K562 (cell line): ENCODE data around the gene ACTR5. TPM values are rescaled to one million over a fixed set of nuclear protein-coding genes. Genes with fewer than 3 reads are reported as not detected.

Source experiments
- ADNP ChIP-seq: fragments of 200-800 bp; sonication (Bioruptor generic); IDR thresholded peaks from 2 replicates; pipeline ENCODE4 v1.6.1; 2016; ENCODE audit warnings: missing genetic modification characterization, missing compliant biosample characterization
- BCL6 ChIP-seq: fragments of 250-450 bp; sonication (Bioruptor Pico); IDR thresholded peaks from 2 replicates; pipeline ENCODE4 v1.4.0; 2020
- MAFG ChIP-seq: fragments of 450-650 bp; conservative IDR thresholded peaks from 2 replicates; pipeline ENCODE4 v1.6.1; 2016; ENCODE audit warnings: missing genetic modification characterization, missing compliant biosample characterization
- NFIC ChIP-seq: fragments of 450-650 bp; IDR thresholded peaks from 2 replicates; pipeline ENCODE4 v1.6.1; 2017; ENCODE audit warnings: mild to moderate bottlenecking, inconsistent platforms
- NFIX ChIP-seq: fragments of 250-450 bp; sonication (Bioruptor Pico); IDR thresholded peaks from 2 replicates; pipeline ENCODE4 v1.4.0; 2020; ENCODE audit warnings: low read depth, mild to moderate bottlenecking, moderate library complexity
- RBM25 ChIP-seq: fragments of 200-400 bp; formaldehyde crosslinking; IDR thresholded peaks from 2 replicates; pipeline ENCODE4 v1.6.1; 2018; ENCODE audit warnings: low read length, low read depth, moderate library complexity; ENCODE audit not compliant: severe bottlenecking
- VEZF1 ChIP-seq: fragments of 200-800 bp; sonication (Bioruptor generic); IDR thresholded peaks from 2 replicates; pipeline ENCODE4 v1.6.1; 2017; ENCODE audit warnings: missing genetic modification characterization, missing compliant biosample characterization
- ZNF780A ChIP-seq: fragments of 250-450 bp; sonication (Bioruptor Pico); IDR thresholded peaks from 2 replicates; pipeline ENCODE4 v1.5.0; 2021; ENCODE audit warnings: mild to moderate bottlenecking
- polyA plus RNA-seq, 8 experiments: library from polyadenylated mRNA; depleted of rRNA in 4 of 8; stranded (reverse) in 5 of 8; unstranded in 3 of 8; fragments of >200 nt; fragmentation: Nextera tagmentation in 2 of 8; fragmentation: Illumina TruSeq in 1 of 8; extraction: Ambion mirVana in 2 of 8; extraction: Trizol in 1 of 8; gene quantifications; 2 replicates each; pipeline versions ENCODE4 v1.2.1 to v1.2.3, GENCODE V29; 2011 to 2014; ENCODE audit warnings: inconsistent platforms in 1 of 8, missing spikeins in 1 of 8
- total RNA-seq, 7 experiments: library from RNA; depleted of rRNA in 6 of 7; stranded (reverse); fragments of >200 nt in 6 of 7; fragmentation: Illumina TruSeq in 2 of 7; extraction: Trizol in 2 of 7; gene quantifications; 2 replicates each; pipeline versions ENCODE4 v1.2.1 to v1.2.3, GENCODE V29; 2011 to 2021; ENCODE audit warnings: low replicate concordance in 1 of 7
- TF ChIP-seq, protein P1 (sequence below), 2 experiments: IDR thresholded peaks in 1 of 2; conservative IDR thresholded peaks in 1 of 2; 2 replicates each; pipeline ENCODE4 v1.6.1; 2016; ENCODE audit warnings: low read depth in 2 of 2, mild to moderate bottlenecking in 1 of 2, missing compliant biosample characterization in 1 of 2, missing genetic modification characterization in 1 of 2, moderate library complexity in 1 of 2

Gene ACTR5
- total and polyA plus RNA-seq, 9 of the 15 experiments (the other 6 are each of a cell fraction or from before 2014, with no cell fraction given), result 0.93 to 18.8 (median 12.9) TPM

- TF ChIP-seq VEZF1 (no peak), NFIC (peak; percentile 31), MAFG (tag) (no peak), ADNP (tag) (peak; percentile 67), NFIX (no peak), BCL6 (no peak), RBM25 (peak; percentile 73), ZNF780A (CRISPR knock-in tag) (no peak)
- TF ChIP-seq, protein P1, sequence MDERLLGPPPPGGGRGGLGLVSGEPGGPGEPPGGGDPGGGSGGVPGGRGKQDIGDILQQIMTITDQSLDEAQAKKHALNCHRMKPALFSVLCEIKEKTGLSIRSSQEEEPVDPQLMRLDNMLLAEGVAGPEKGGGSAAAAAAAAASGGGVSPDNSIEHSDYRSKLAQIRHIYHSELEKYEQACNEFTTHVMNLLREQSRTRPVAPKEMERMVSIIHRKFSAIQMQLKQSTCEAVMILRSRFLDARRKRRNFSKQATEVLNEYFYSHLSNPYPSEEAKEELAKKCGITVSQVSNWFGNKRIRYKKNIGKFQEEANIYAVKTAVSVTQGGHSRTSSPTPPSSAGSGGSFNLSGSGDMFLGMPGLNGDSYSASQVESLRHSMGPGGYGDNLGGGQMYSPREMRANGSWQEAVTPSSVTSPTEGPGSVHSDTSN (CRISPR knock-in tag; IDR thresholded peaks at IDR 0.05; ENCODE audit: low read depth), result no peak
- TF ChIP-seq, protein P1 (tag; conservative IDR thresholded peaks at IDR 0.05; ENCODE audit: low read depth), result 0 out of 2 replicates have a peak, but pooled peaks have one; percentile 16
- TF ChIP-seq, all 486 proteins: peak for 7
These were observed 43.7 kb downstream of the ACTR5 start (continued) for GRCh38 chr20:38791940-38792339.
